Measurements from ENCODE around the gene TMUB1.

TMUB1 gene

GRCh38 chr7:151035026-151035717, 48.1 kb downstream of the TMUB1 start:
- no peaks in the 10 kb centered on the region for H3K9me3 ChIP-seq (ENCODE audit: low read length)
- H3K27me3 ChIP-seq (ENCODE audit: insufficient read depth, low read length) = no peaks in the 10 kb centered on the region
- H4K20me1 ChIP-seq (ENCODE audit: insufficient read depth, low read length) = no peaks in the 10 kb centered on the region
- TF ChIP-seq CTCF (IDR thresholded peaks at IDR 0.05; ENCODE audit: low read length) (no peak), EZH2 (IDR thresholded peaks at IDR 0.05; ENCODE audit: borderline replicate concordance, low read length) (no peak)
- no peaks in the 10 kb centered on the region for H3F3A ChIP-seq (ENCODE audit: insufficient read depth, low read length)
- no peak overlapping the region for H3K27ac ChIP-seq (ENCODE audit: low read depth, low read length, poor library complexity, severe bottlenecking)
- no peak overlapping the region for H3K4me2 ChIP-seq (ENCODE audit: low read length)
- no peak overlapping the region for H3K9ac ChIP-seq (ENCODE audit: low read length)
- H3K79me2 ChIP-seq (ENCODE audit: insufficient read depth, low read length) = no peaks in the 10 kb centered on the region
- H3K9me2 ChIP-seq (ENCODE audit: low read depth, low read length) = no peaks in the 10 kb centered on the region
- H3K4me3 ChIP-seq (ENCODE audit: low read depth, low read length, poor library complexity, severe bottlenecking) = no peak overlapping the region
- H3K36me3 ChIP-seq (ENCODE audit: insufficient read depth, low read length) = peaks cover 39% of the 10 kb centered on the region; the same call in 1 of the 2 replicates
- no peaks in the 10 kb centered on the region for H3K4me1 ChIP-seq (ENCODE audit: insufficient read depth, low read length, severe bottlenecking)
- H2AFZ ChIP-seq (ENCODE audit: low read length) = no peak overlapping the region

- Histone ChIP-seq H3K27me3 (ENCODE audit: insufficient read depth, low read length) (no peaks in the 10 kb centered on the region), H4K20me1 (ENCODE audit: insufficient read depth, low read length) (no peaks in the 10 kb centered on the region), H3F3A (ENCODE audit: insufficient read depth, low read length) (no peaks in the 10 kb centered on the region), H3K9ac (ENCODE audit: low read length) (no peak overlapping the region), H3K4me2 (ENCODE audit: low read length) (no peak overlapping the region), H3K4me3 (ENCODE audit: low read depth, low read length, poor library complexity, severe bottlenecking) (no peak overlapping the region), H3K79me2 (ENCODE audit: insufficient read depth, low read length) (no peaks in the 10 kb centered on the region), H3K9me3 (ENCODE audit: low read length) (no peaks in the 10 kb centered on the region), H2AFZ (ENCODE audit: low read length) (no peak overlapping the region), H3K9me2 (ENCODE audit: low read depth, low read length) (no peaks in the 10 kb centered on the region), H3K4me1 (ENCODE audit: insufficient read depth, low read length, severe bottlenecking) (peaks cover 7% of the 10 kb centered on the region), H3K36me3 (ENCODE audit: insufficient read depth, low read length) (peaks cover 39% of the 10 kb centered on the region; the same call in 1 of the 2 replicates), H3K27ac (ENCODE audit: low read depth, low read length, poor library complexity, severe bottlenecking) (no peak overlapping the region)
- no peak for TF ChIP-seq EZH2 (IDR thresholded peaks at IDR 0.05; ENCODE audit: borderline replicate concordance, low read length)
- TF ChIP-seq CTCF (IDR thresholded peaks at IDR 0.05; ENCODE audit: low read length) = no peak
Measured at GRCh38 chr7:151034312-151035025, 48.8 kb downstream of the TMUB1 start.

GRCh38 chr7:151033864-151034249, 49.4 kb downstream of the TMUB1 start:
- H3K9me3 ChIP-seq (ENCODE audit: low read length) = no peaks in the 10 kb centered on the region
- no peak for TF ChIP-seq EZH2 (IDR thresholded peaks at IDR 0.05; ENCODE audit: borderline replicate concordance, low read length)
- no peak overlapping the region for H3K4me2 ChIP-seq (ENCODE audit: low read length)
- no peaks in the 10 kb centered on the region for H4K20me1 ChIP-seq (ENCODE audit: insufficient read depth, low read length)
- no peak overlapping the region for H3K4me3 ChIP-seq (ENCODE audit: low read depth, low read length, poor library complexity, severe bottlenecking)
- H3K9ac ChIP-seq (ENCODE audit: low read length) = no peak overlapping the region
- H3K79me2 ChIP-seq (ENCODE audit: insufficient read depth, low read length) = no peaks in the 10 kb centered on the region
- H3K27me3 ChIP-seq (ENCODE audit: insufficient read depth, low read length) = no peaks in the 10 kb centered on the region
- no peak overlapping the region for H3K27ac ChIP-seq (ENCODE audit: low read depth, low read length, poor library complexity, severe bottlenecking)
- peaks cover 13% of the 10 kb centered on the region for H3K4me1 ChIP-seq (ENCODE audit: insufficient read depth, low read length, severe bottlenecking)
- peaks cover 39% of the 10 kb centered on the region; the same call in 1 of the 2 replicates for H3K36me3 ChIP-seq (ENCODE audit: insufficient read depth, low read length)
- H3F3A ChIP-seq (ENCODE audit: insufficient read depth, low read length) = no peaks in the 10 kb centered on the region
- H2AFZ ChIP-seq (ENCODE audit: low read length) = no peak overlapping the region
- H3K9me2 ChIP-seq (ENCODE audit: low read depth, low read length) = no peaks in the 10 kb centered on the region
